Measurements from ENCODE around the gene DLGAP1. TPM values are rescaled to one million over a fixed set of nuclear protein-coding genes. Genes with fewer than 3 reads are reported as not detected.
A peak's percentile ranks its signal among the peaks of the same experiment; 100 is the strongest.

The DLGAP1 gene
- total RNA-seq, 4 donors from 2014 or later, result 0.22 to 1.5 (median 0.56) TPM

DNA sequence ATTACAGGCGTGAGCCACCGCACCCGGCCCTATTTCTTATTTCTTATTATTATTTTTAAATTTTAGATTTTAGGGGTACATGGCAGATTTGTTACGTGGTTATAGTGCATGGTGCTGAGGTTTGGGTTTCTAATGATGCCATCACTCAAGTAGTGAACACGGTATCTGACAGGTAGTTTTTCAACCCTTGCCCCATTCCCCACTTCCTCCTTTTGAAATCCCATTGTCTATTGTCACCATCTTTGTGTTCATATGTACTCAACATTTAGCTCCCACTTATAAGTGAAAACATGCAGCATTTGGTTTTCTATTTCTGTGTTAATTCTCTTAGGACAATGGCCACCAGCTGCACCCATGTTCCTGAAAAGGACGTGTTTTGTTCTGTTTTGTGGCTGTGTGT lies 965.6 kb downstream of the DLGAP1 start:
- no peak overlapping the region for H3K27ac ChIP-seq
- TF ChIP-seq POLR2A (IDR thresholded peaks at IDR 0.05) (no peak), POLR2AphosphoS5 (IDR thresholded peaks at IDR 0.05) (no peak), EP300 (IDR thresholded peaks at IDR 0.05) (no peak)
- TF ChIP-seq, protein P1, sequence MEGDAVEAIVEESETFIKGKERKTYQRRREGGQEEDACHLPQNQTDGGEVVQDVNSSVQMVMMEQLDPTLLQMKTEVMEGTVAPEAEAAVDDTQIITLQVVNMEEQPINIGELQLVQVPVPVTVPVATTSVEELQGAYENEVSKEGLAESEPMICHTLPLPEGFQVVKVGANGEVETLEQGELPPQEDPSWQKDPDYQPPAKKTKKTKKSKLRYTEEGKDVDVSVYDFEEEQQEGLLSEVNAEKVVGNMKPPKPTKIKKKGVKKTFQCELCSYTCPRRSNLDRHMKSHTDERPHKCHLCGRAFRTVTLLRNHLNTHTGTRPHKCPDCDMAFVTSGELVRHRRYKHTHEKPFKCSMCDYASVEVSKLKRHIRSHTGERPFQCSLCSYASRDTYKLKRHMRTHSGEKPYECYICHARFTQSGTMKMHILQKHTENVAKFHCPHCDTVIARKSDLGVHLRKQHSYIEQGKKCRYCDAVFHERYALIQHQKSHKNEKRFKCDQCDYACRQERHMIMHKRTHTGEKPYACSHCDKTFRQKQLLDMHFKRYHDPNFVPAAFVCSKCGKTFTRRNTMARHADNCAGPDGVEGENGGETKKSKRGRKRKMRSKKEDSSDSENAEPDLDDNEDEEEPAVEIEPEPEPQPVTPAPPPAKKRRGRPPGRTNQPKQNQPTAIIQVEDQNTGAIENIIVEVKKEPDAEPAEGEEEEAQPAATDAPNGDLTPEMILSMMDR (IDR thresholded peaks at IDR 0.05), result no peak
- H3K4me1 ChIP-seq, result no peaks in the 10 kb centered on the region
- ATAC-seq, result no peak
- no peaks in the 10 kb centered on the region for H3K9me3 ChIP-seq
- WGBS, 2 donors (ENCODE audit: low coverage in 1 of 2), result 93 to 100% methylated on average over 1 to 6 of the region's 6 CpGs
- H3K36me3 ChIP-seq, result no peaks in the 10 kb centered on the region
- H3K4me3 ChIP-seq, result no peak overlapping the region
- H3K27me3 ChIP-seq, result no peaks in the 10 kb centered on the region

- whole genome bisulfite sequencing, 2 donors (ENCODE audit: low coverage in 1 of 2), result 20 to 72% methylated on average over 1 to 7 of the region's 7 CpGs
- H3K27me3 ChIP-seq, result peaks cover 4% of the 10 kb centered on the region
- no peak for ATAC-seq
- TF ChIP-seq POLR2AphosphoS5 (IDR thresholded peaks at IDR 0.05) (no peak), EP300 (IDR thresholded peaks at IDR 0.05) (no peak), POLR2A (IDR thresholded peaks at IDR 0.05) (no peak)
- H3K27ac ChIP-seq, result no peak overlapping the region
- no peak overlapping the region for H3K4me3 ChIP-seq
- no peaks in the 10 kb centered on the region for H3K9me3 ChIP-seq
- H3K4me1 ChIP-seq, result no peaks in the 10 kb centered on the region
- no peaks in the 10 kb centered on the region for H3K36me3 ChIP-seq
These were observed 968.6 kb downstream of the DLGAP1 start for GRCh38 chr18:3486512-3486911.

- Histone ChIP-seq H3K9me3 (no peaks in the 10 kb centered on the region), H3K27ac (no peak overlapping the region), H3K4me3 (no peak overlapping the region), H3K27me3 (peaks cover 4% of the 10 kb centered on the region), H3K36me3 (no peaks in the 10 kb centered on the region), H3K4me1 (no peaks in the 10 kb centered on the region)
- WGBS, 2 donors (ENCODE audit: low coverage in 1 of 2), result 87 to 89% methylated on average over 5 to 7 of the region's 9 CpGs
- TF ChIP-seq, protein P1 (IDR thresholded peaks at IDR 0.05), result no peak
- TF ChIP-seq EP300 (IDR thresholded peaks at IDR 0.05) (no peak), POLR2AphosphoS5 (IDR thresholded peaks at IDR 0.05) (no peak), POLR2A (IDR thresholded peaks at IDR 0.05) (no peak)
- ATAC-seq, result no peak
These were observed 969.7 kb downstream of the DLGAP1 start for GRCh38 chr18:3485153-3486149.

DNA sequence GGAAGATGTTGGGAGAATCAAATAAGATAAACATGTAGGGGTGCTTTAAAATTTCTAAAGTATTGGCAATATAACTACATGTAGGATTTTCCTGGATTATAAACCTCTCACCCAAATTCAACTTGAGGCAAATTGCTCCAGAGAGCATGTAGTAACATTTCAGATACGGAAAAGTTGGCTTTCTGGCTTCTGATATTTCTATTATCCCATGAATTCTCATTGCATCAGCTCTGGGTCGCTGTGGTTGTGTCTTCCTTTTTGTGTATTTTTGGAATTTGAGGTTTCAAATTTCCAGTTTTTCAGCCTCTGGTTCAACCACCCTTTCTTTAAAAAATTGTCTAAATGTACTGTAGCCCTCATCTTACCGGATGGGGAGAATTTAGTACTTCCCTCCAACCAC lies 972.8 kb downstream of the DLGAP1 start:
- TF ChIP-seq EP300 (IDR thresholded peaks at IDR 0.05) (no peak), POLR2AphosphoS5 (IDR thresholded peaks at IDR 0.05) (no peak), POLR2A (IDR thresholded peaks at IDR 0.05) (no peak)
- TF ChIP-seq, protein P1 (IDR thresholded peaks at IDR 0.05), result no peak
- Histone ChIP-seq H3K27ac (no peak overlapping the region), H3K9me3 (no peaks in the 10 kb centered on the region), H3K27me3 (peaks cover 4% of the 10 kb centered on the region), H3K4me3 (no peak overlapping the region), H3K4me1 (no peaks in the 10 kb centered on the region), H3K36me3 (no peaks in the 10 kb centered on the region)
- WGBS, 2 donors (ENCODE audit: low coverage in 1 of 2), result 71 to 90% methylated on average over 2 to 3 of the region's 3 CpGs
- no peak for ATAC-seq

- 21 to 54% methylated on average over 2 to 5 of the region's 5 CpGs for WGBS, 2 donors (ENCODE audit: low coverage in 1 of 2)
- Histone ChIP-seq H3K4me1 (no peaks in the 10 kb centered on the region), H3K4me3 (no peak overlapping the region), H3K27me3 (peaks cover 4% of the 10 kb centered on the region), H3K27ac (no peak overlapping the region), H3K9me3 (no peaks in the 10 kb centered on the region), H3K36me3 (no peaks in the 10 kb centered on the region)
- peak; percentile 56 for ATAC-seq
- TF ChIP-seq, protein P1 (IDR thresholded peaks at IDR 0.05), result peak in 1 of 4 experiments; percentile 26
- no peak for TF ChIP-seq POLR2AphosphoS5 (IDR thresholded peaks at IDR 0.05)
These were observed 973.4 kb downstream of the DLGAP1 start for GRCh38 chr18:3481696-3482210.

Measured in gastroesophageal sphincter (tissue), 4 donors.